H9 (cell line): ENCODE results near the gene PLK1. TPM values are rescaled to one million over a fixed set of nuclear protein-coding genes. Genes with fewer than 3 reads are reported as not detected.

ENCODE experiments used
- DNase-seq: peaks from one replicate; pipeline ENCODE4 v3.0.0-alpha.2; 2017
- H2AFZ ChIP-seq: one replicate; pipeline ENCODE4 v1.6.1; 2013; ENCODE audit warnings: mild to moderate bottlenecking, low read length, control low read depth, moderate library complexity
- H2AK5ac ChIP-seq: 2 replicates; pipeline ENCODE4 v1.6.1; 2013; ENCODE audit warnings: low read length, control low read depth, mixed read lengths; ENCODE audit not compliant: insufficient read length
- H2BK120ac ChIP-seq: one replicate; pipeline ENCODE4 v1.6.1; 2013; ENCODE audit warnings: low read depth, mild to moderate bottlenecking, low read length, control low read depth, inconsistent platforms; ENCODE audit not compliant: poor library complexity, severe bottlenecking
- H2BK12ac ChIP-seq: 2 replicates; pipeline ENCODE4 v1.6.1; 2013; ENCODE audit warnings: low read length, control low read depth, mixed read lengths, low read depth; ENCODE audit not compliant: insufficient read length
- H2BK15ac ChIP-seq: 2 replicates; pipeline ENCODE4 v1.6.1; 2013; ENCODE audit warnings: low read depth, low read length, control low read depth
- H2BK20ac ChIP-seq: one replicate; pipeline ENCODE4 v1.6.1; 2013; ENCODE audit warnings: low read depth, mild to moderate bottlenecking, low read length, control low read depth, inconsistent platforms; ENCODE audit not compliant: poor library complexity, severe bottlenecking
- H2BK5ac ChIP-seq: 2 replicates; pipeline ENCODE4 v1.6.1; 2013; ENCODE audit warnings: low read length, control low read depth, mixed read lengths; ENCODE audit not compliant: insufficient read length
- H3K14ac ChIP-seq: 2 replicates; pipeline ENCODE4 v1.6.1; 2013; ENCODE audit warnings: low read length, control low read depth; ENCODE audit not compliant: insufficient read depth
- H3K18ac ChIP-seq: 2 replicates; pipeline ENCODE4 v1.6.1; 2013; ENCODE audit warnings: low read depth, mild to moderate bottlenecking, mixed read lengths, low read length, control low read depth; ENCODE audit not compliant: insufficient read length
- H3K23ac ChIP-seq: 2 replicates; pipeline ENCODE4 v1.6.1; 2013; ENCODE audit warnings: low read length, control low read depth, mixed read lengths, low read depth; ENCODE audit not compliant: insufficient read length
- H3K23me2 ChIP-seq: 2 replicates; pipeline ENCODE4 v1.6.1; 2013; ENCODE audit warnings: low read depth, mild to moderate bottlenecking, mixed read lengths, low read length, control low read depth; ENCODE audit not compliant: insufficient read length, poor library complexity, severe bottlenecking
- H3K27ac ChIP-seq: 2 replicates; pipeline ENCODE4 v1.5.1; 2013; ENCODE audit warnings: low read length, control low read depth, mixed read lengths, low read depth; ENCODE audit not compliant: insufficient read length
- H3K27me3 ChIP-seq: 2 replicates; pipeline ENCODE4 v1.6.1; 2013; ENCODE audit warnings: low read length, control low read depth, inconsistent platforms; ENCODE audit not compliant: insufficient read depth
- H3K4ac ChIP-seq: 2 replicates; pipeline ENCODE4 v1.6.1; 2013; ENCODE audit warnings: low read depth, mild to moderate bottlenecking, control low read depth, inconsistent platforms, low read length, moderate library complexity
- H3K4me1 ChIP-seq: 2 replicates; pipeline ENCODE4 v1.6.1; 2013; ENCODE audit warnings: low read length, control low read depth, inconsistent platforms; ENCODE audit not compliant: insufficient read depth
- H3K4me2 ChIP-seq: 2 replicates; pipeline ENCODE4 v1.6.1; 2013; ENCODE audit warnings: low read length, control low read depth, mixed read lengths; ENCODE audit not compliant: insufficient read length, insufficient read depth
- H3K56ac ChIP-seq: 2 replicates; pipeline ENCODE4 v1.6.1; 2013; ENCODE audit warnings: low read depth, mild to moderate bottlenecking, mixed read lengths, low read length, control low read depth; ENCODE audit not compliant: insufficient read length
- H3K79me1 ChIP-seq: 2 replicates; pipeline ENCODE4 v1.6.1; 2013; ENCODE audit warnings: low read depth, mild to moderate bottlenecking, moderate library complexity, low read length, control low read depth, inconsistent platforms; ENCODE audit not compliant: insufficient read depth, poor library complexity, severe bottlenecking
- H3K79me2 ChIP-seq: 2 replicates; pipeline ENCODE4 v1.6.1; 2013; ENCODE audit warnings: low read length, control low read depth, inconsistent platforms; ENCODE audit not compliant: insufficient read depth
- H3K9ac ChIP-seq: 2 replicates; pipeline ENCODE4 v1.6.1; 2013; ENCODE audit warnings: low read length, control low read depth, mixed read lengths; ENCODE audit not compliant: insufficient read length; ENCODE audit errors: extremely low read depth
- H3K9me3 ChIP-seq: one replicate; pipeline ENCODE4 v1.6.1; 2013; ENCODE audit warnings: low read depth, low read length, inconsistent platforms; ENCODE audit not compliant: control insufficient read depth
- H3T11ph ChIP-seq: one replicate; pipeline ENCODE4 v1.6.1; 2013; ENCODE audit warnings: mild to moderate bottlenecking, low read length, control low read depth, inconsistent platforms
- H4K20me1 ChIP-seq: one replicate; pipeline ENCODE4 v1.6.1; 2013; ENCODE audit not compliant: control insufficient read depth, insufficient read length, insufficient read depth
- H4K5ac ChIP-seq: 2 replicates; pipeline ENCODE4 v1.6.1; 2013; ENCODE audit warnings: low read depth, mild to moderate bottlenecking, mixed read lengths, low read length, control low read depth; ENCODE audit not compliant: insufficient read length
- H4K8ac ChIP-seq: replicated peaks from 2 replicates; pipeline ENCODE4 v1.6.1; 2013; ENCODE audit warnings: low read length, control low read depth, mixed read lengths, low read depth; ENCODE audit not compliant: insufficient read length
- H4K91ac ChIP-seq: 2 replicates; pipeline ENCODE4 v1.6.1; 2013; ENCODE audit warnings: low read depth, mild to moderate bottlenecking, moderate library complexity, mixed read lengths, low read length, control low read depth; ENCODE audit not compliant: insufficient read length
- H3K27ac Mint-ChIP-seq, 3 experiments: 2 replicates in 2 of 3; 3 replicates in 1 of 3; pipeline ENCODE4 v1.8.0; 2020 to 2021; ENCODE audit warnings: mixed read lengths in 3 of 3, mild to moderate bottlenecking in 1 of 3, moderate library complexity in 1 of 3
- H3K27me3 Mint-ChIP-seq: 2 replicates; pipeline ENCODE4 v1.8.0; 2021; ENCODE audit warnings: low read depth, mild to moderate bottlenecking, moderate library complexity, mixed read lengths
- H3K36me3 Mint-ChIP-seq, 3 experiments: 2 replicates in 2 of 3; 3 replicates in 1 of 3; pipeline ENCODE4 v1.8.0; 2020 to 2021; ENCODE audit warnings: low read depth in 3 of 3, mixed read lengths in 3 of 3; ENCODE audit not compliant: insufficient read depth in 1 of 3
- H3K4me1 Mint-ChIP-seq, 2 experiments: 2 replicates each; pipeline ENCODE4 v1.8.0; 2020; ENCODE audit warnings: mixed read lengths in 2 of 2
- H3K4me3 Mint-ChIP-seq, 2 experiments: 2 replicates in 1 of 2; 3 replicates in 1 of 2; pipeline ENCODE4 v1.8.0; 2020 to 2021; ENCODE audit warnings: mild to moderate bottlenecking in 2 of 2, mixed read lengths in 2 of 2, moderate library complexity in 1 of 2
- H3K9me3 Mint-ChIP-seq, 2 experiments: 2 replicates in 1 of 2; 3 replicates in 1 of 2; pipeline ENCODE4 v1.8.0; 2020; ENCODE audit warnings: mild to moderate bottlenecking in 2 of 2, mixed read lengths in 2 of 2, moderate library complexity in 1 of 2
- WGBS: extraction: QIAGEN DNeasy Blood & Tissue Kit; methylation state at CpG from one replicate; pipeline ENCODE4 v1.1.7; 2013; ENCODE audit warnings: missing lambda C conversion rate, low lambda C conversion rate, mixed read lengths; ENCODE audit not compliant: insufficient read length; ENCODE audit errors: extremely low coverage; 5-methylcytosine and 5-hydroxymethylcytosine counted together
- total RNA-seq: library from RNA; stranded (reverse); gene quantifications from 2 replicates; pipeline ENCODE4 v1.2.1, GENCODE V29; 2021
- TF ChIP-seq, protein P1 (sequence below): fragments of 200-600 bp; sonication (generic); conservative IDR thresholded peaks from 3 replicates; pipeline ENCODE4 v1.8.0; 2021; ENCODE audit warnings: antibody characterized with exemption, mild to moderate bottlenecking

PLK1 gene
- total RNA-seq, 1 experiment from 2014 or later = 140 TPM

DNA sequence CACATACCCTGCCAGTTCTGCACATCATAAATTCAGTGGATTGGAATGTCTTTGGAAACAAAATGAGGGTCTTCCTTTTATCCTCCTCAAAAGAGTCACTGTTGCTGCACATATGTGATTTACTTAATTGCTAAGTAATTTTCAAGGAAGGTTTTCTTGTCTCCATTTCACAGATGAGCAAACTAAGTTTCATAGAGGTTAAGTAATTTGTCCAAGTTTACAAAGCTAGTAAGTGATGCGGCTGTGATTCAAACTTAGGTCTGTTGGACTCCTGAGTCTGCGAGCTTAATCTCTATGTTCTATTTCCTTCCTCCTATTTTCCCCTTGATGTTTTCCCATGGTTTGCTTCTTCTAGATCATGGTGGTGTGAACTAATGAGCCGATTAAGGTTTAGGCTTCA is 48.0 kb downstream of the PLK1 start:
- Histone ChIP-seq H3K79me1 (no peaks in the 10 kb centered on the region), H4K8ac (no peak overlapping the region), H2BK120ac (no peak overlapping the region), H2AFZ (no peak overlapping the region), H2BK5ac (no peak overlapping the region), H2BK15ac (no peak overlapping the region), H3T11ph (no peak overlapping the region), H3K4ac (no peak overlapping the region), H3K9ac (no peak overlapping the region), H4K20me1 (no peaks in the 10 kb centered on the region), H3K9me3 (no peaks in the 10 kb centered on the region), H3K56ac (no peak overlapping the region), H3K27me3 (no peaks in the 10 kb centered on the region), H4K5ac (no peak overlapping the region), H3K4me1 (no peaks in the 10 kb centered on the region; the same call in 1 of the 2 replicates), H3K14ac (no peak overlapping the region), H2BK12ac (no peak overlapping the region), H3K4me2 (no peak overlapping the region), H2AK5ac (no peak overlapping the region), H3K18ac (no peak overlapping the region), H4K91ac (no peak overlapping the region), H3K23me2 (no peaks in the 10 kb centered on the region), H2BK20ac (no peak overlapping the region), H3K27ac (no peak overlapping the region), H3K79me2 (no peaks in the 10 kb centered on the region), H3K23ac (no peak overlapping the region)
- peaks cover 9% of the 10 kb centered on the region for H3K27me3 Mint-ChIP-seq
- H3K9me3 Mint-ChIP-seq = peaks cover 8 to 11% of the 10 kb centered on the region in 2 experiments
- no CpG with 5 or more reads among the region's 3 CpGs for WGBS
- peaks cover 11 to 17% of the 10 kb centered on the region in 2 experiments for H3K4me1 Mint-ChIP-seq
- no peak for DNase-seq
- H3K27ac Mint-ChIP-seq = no peak overlapping the region
- TF ChIP-seq, protein P1, sequence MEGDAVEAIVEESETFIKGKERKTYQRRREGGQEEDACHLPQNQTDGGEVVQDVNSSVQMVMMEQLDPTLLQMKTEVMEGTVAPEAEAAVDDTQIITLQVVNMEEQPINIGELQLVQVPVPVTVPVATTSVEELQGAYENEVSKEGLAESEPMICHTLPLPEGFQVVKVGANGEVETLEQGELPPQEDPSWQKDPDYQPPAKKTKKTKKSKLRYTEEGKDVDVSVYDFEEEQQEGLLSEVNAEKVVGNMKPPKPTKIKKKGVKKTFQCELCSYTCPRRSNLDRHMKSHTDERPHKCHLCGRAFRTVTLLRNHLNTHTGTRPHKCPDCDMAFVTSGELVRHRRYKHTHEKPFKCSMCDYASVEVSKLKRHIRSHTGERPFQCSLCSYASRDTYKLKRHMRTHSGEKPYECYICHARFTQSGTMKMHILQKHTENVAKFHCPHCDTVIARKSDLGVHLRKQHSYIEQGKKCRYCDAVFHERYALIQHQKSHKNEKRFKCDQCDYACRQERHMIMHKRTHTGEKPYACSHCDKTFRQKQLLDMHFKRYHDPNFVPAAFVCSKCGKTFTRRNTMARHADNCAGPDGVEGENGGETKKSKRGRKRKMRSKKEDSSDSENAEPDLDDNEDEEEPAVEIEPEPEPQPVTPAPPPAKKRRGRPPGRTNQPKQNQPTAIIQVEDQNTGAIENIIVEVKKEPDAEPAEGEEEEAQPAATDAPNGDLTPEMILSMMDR = no peak
- peaks cover 0 to 6% (median 6%) of the 10 kb centered on the region in 3 experiments; a peak in 2 of 7 replicates for H3K36me3 Mint-ChIP-seq
- H3K4me3 Mint-ChIP-seq = no peak overlapping the region
